Right atrium auricular region (tissue), 2 donors: ENCODE results near the gene APLF. TPM values are rescaled to one million over a fixed set of nuclear protein-coding genes. Genes with fewer than 3 reads are reported as not detected.

Experiments
- DNase-seq: peaks from one replicate; pipeline ENCODE4 v3.0.0-alpha.2; 2019; ENCODE audit warnings: low spot score
- H3K27ac ChIP-seq, 2 donors: fragments of 200-600 bp; sonication (generic); 1 replicate in 1 of 2; 2 replicates in 1 of 2; pipeline ENCODE4 v1.5.1; 2016 to 2019
- H3K27me3 ChIP-seq, 2 donors: fragments of 200-600 bp; sonication (generic); one replicate each; pipeline versions ENCODE4 v1.5.1 to v1.6.0; 2017 to 2019
- H3K36me3 ChIP-seq: fragments of 200-600 bp; sonication (generic); one replicate; pipeline ENCODE4 v1.5.1; 2016
- H3K4me1 ChIP-seq, 2 donors: fragments of 200-600 bp; sonication (generic); one replicate each; pipeline versions ENCODE4 v1.5.1 to v1.6.0; 2017 to 2019
- H3K4me3 ChIP-seq, 2 donors: fragments of 200-600 bp; sonication (generic); 1 replicate in 1 of 2; 2 replicates in 1 of 2; pipeline ENCODE4 v1.5.1; 2017 to 2019; ENCODE audit warnings: mild to moderate bottlenecking in 1 of 2, moderate library complexity in 1 of 2
- H3K9me3 ChIP-seq, 2 donors: fragments of 200-600 bp; sonication (generic); one replicate each; pipeline ENCODE4 v1.5.1; 2019
- CTCF ChIP-seq, 2 donors: fragments of 200-600 bp; sonication (generic); IDR thresholded peaks; one replicate each; pipeline ENCODE4 v1.5.1; 2019; ENCODE audit warnings: antibody characterized with exemption in 2 of 2
- total RNA-seq, 2 donors: library from RNA; depleted of rRNA; stranded (reverse); fragments of >200 nt; gene quantifications; one replicate each; pipeline ENCODE4 v1.1.0, GENCODE V29; 2016

APLF gene
- total RNA-seq, 2 donors from 2014 or later = 4.2 to 8.2 TPM

- H3K27ac ChIP-seq = no peak overlapping the region
- H3K4me3 ChIP-seq = no peak overlapping the region
- DNase-seq = no peak
- H3K27me3 ChIP-seq = no peaks in the 10 kb centered on the region
- H3K36me3 ChIP-seq = no peaks in the 10 kb centered on the region
- no peaks in the 10 kb centered on the region for H3K4me1 ChIP-seq
- H3K9me3 ChIP-seq = peaks cover 0 to 2% of the 10 kb centered on the region in 2 donors
- no peak for TF ChIP-seq CTCF (IDR thresholded peaks at IDR 0.05)
Measured at GRCh38 chr2:68501768-68502167, 34.4 kb downstream of the APLF start.

GRCh38 chr2:68505603-68506159, 38.3 kb downstream of the APLF start:
- no peak overlapping the region for H3K27ac ChIP-seq
- no peaks in the 10 kb centered on the region for H3K36me3 ChIP-seq
- no peaks in the 10 kb centered on the region for H3K9me3 ChIP-seq
- H3K4me1 ChIP-seq = no peaks in the 10 kb centered on the region
- no peak overlapping the region for H3K4me3 ChIP-seq
- H3K27me3 ChIP-seq = no peaks in the 10 kb centered on the region
- TF ChIP-seq CTCF (IDR thresholded peaks at IDR 0.05) = no peak
- DNase-seq = no peak

- DNase-seq = no peak
- Histone ChIP-seq H3K27me3 (no peaks in the 10 kb centered on the region), H3K36me3 (no peaks in the 10 kb centered on the region), H3K27ac (no peak overlapping the region), H3K4me3 (no peak overlapping the region), H3K4me1 (no peaks in the 10 kb centered on the region), H3K9me3 (no peaks in the 10 kb centered on the region)
- TF ChIP-seq CTCF (IDR thresholded peaks at IDR 0.05) = no peak
Measured at GRCh38 chr2:68506170-68506569, 38.8 kb downstream of the APLF start.

GRCh38 chr2:68512326-68512725, 44.9 kb downstream of the APLF start:
- H3K4me3 ChIP-seq = no peak overlapping the region
- no peaks in the 10 kb centered on the region for H3K36me3 ChIP-seq
- H3K9me3 ChIP-seq = no peaks in the 10 kb centered on the region
- no peaks in the 10 kb centered on the region for H3K4me1 ChIP-seq
- no peak for DNase-seq
- H3K27me3 ChIP-seq = no peaks in the 10 kb centered on the region
- TF ChIP-seq CTCF (IDR thresholded peaks at IDR 0.05) = no peak
- H3K27ac ChIP-seq = no peak overlapping the region

GRCh38 chr2:68512966-68513365, 45.6 kb downstream of the APLF start:
- no peaks in the 10 kb centered on the region for H3K27me3 ChIP-seq
- TF ChIP-seq CTCF (IDR thresholded peaks at IDR 0.05) = no peak
- H3K4me3 ChIP-seq = no peak overlapping the region
- no peaks in the 10 kb centered on the region for H3K36me3 ChIP-seq
- no peaks in the 10 kb centered on the region for H3K9me3 ChIP-seq
- H3K27ac ChIP-seq = no peak overlapping the region
- DNase-seq = no peak
- H3K4me1 ChIP-seq = no peaks in the 10 kb centered on the region

GRCh38 chr2:68514316-68514929, 47.0 kb downstream of the APLF start:
- Histone ChIP-seq H3K36me3 (no peaks in the 10 kb centered on the region), H3K4me1 (no peaks in the 10 kb centered on the region), H3K27ac (no peak overlapping the region), H3K27me3 (no peaks in the 10 kb centered on the region), H3K4me3 (no peak overlapping the region), H3K9me3 (no peaks in the 10 kb centered on the region)
- no peak for TF ChIP-seq CTCF (IDR thresholded peaks at IDR 0.05)
- DNase-seq = no peak
